ENCODE data around the gene COQ6.

The COQ6 gene

DNA sequence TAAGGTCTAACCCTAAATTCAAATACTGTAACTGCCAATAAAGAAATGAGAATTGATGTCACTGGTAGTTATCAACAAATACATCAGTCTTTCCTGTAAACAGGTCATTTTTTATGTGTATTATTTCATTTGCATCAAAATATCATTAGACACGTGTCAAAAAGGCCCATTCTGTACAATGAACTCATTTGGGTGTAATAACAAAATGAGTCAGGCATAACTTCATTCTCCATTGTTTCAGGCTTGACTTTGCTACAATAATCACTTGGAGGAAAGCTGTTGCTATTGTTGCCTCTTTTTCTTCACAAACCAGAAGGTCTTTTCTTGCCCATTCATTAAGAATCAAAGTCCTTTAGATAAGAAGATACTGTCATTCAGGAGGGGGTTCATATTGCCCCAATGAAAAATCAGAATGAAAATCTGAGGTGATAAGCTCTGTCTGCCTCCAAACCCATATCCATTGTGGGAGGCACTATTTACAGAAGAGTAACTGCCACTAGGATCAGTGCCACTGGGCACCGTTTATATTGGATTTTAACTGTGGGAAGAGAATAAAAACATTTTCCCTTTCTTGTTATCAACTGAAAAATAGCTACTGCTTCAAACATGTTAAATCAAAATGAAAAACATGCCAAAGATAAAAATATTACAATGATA, 58.9 kb downstream of the COQ6 start:
- TF ChIP-seq, protein P1, sequence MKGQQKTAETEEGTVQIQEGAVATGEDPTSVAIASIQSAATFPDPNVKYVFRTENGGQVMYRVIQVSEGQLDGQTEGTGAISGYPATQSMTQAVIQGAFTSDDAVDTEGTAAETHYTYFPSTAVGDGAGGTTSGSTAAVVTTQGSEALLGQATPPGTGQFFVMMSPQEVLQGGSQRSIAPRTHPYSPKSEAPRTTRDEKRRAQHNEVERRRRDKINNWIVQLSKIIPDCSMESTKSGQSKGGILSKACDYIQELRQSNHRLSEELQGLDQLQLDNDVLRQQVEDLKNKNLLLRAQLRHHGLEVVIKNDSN (IDR thresholded peaks at IDR 0.05) = no peak
- no peak for TF ChIP-seq FOXM1 (IDR thresholded peaks at IDR 0.05; ENCODE audit: borderline replicate concordance, low read depth)
